Esophagus muscularis mucosa (tissue), 4 donors: ENCODE results near the gene CAMSAP1.
A peak's percentile ranks its signal among the peaks of the same experiment; 100 is the strongest.

Experiments used
- CTCF ChIP-seq, 3 experiments: fragments of 200-600 bp in 2 of 3; fragments of 450-650 bp in 1 of 3; sonication (generic) in 2 of 3; IDR thresholded peaks; one replicate each; pipeline ENCODE4 v1.5.1; 2017 to 2019; ENCODE audit warnings: antibody characterized with exemption in 3 of 3, mild to moderate bottlenecking in 2 of 3, moderate library complexity in 1 of 3
- EP300 ChIP-seq: sonication (generic); formaldehyde crosslinking; IDR thresholded peaks from one replicate; pipeline ENCODE4 v1.6.1; 2017; ENCODE audit warnings: antibody characterized with exemption
- POLR2A ChIP-seq: fragments of 450-650 bp; IDR thresholded peaks from one replicate; pipeline ENCODE4 v1.6.1; 2017; ENCODE audit warnings: antibody characterized with exemption, moderate library complexity, mild to moderate bottlenecking, low read depth
- POLR2AphosphoS5 ChIP-seq, 2 donors: sonication (generic); formaldehyde crosslinking; IDR thresholded peaks; one replicate each; pipeline ENCODE4 v1.6.1; 2017; ENCODE audit warnings: antibody characterized with exemption in 2 of 2

- TF ChIP-seq POLR2AphosphoS5 (IDR thresholded peaks at IDR 0.05) (no peak), CTCF (IDR thresholded peaks at IDR 0.05) (peak; percentile 26 to 51 (median 42)), POLR2A (no peak), EP300 (no peak)
Measured at GRCh38 chr9:135797507-135798262, 109.7 kb downstream of the CAMSAP1 start.
